Posterior cingulate gyrus (tissue), 11 donors: ENCODE data around the gene SAXO2.
A peak's percentile ranks its signal among the peaks of the same experiment; 100 is the strongest.
"Not testable (repeated sequence)": the region's sequence is repeated elsewhere in the genome, so short reads cannot be mapped to it uniquely, and the experiment has no call there.

ENCODE experiments used
- DNase-seq, 10 donors: peaks; one replicate each; pipeline versions ENCODE4 v3.0.0 to v3.0.0-alpha.2; 2020 to 2021; ENCODE audit warnings: mixed read lengths in 3 of 10
- intact Hi-C: fragments of 100-400 bp; cut with DNase I; formaldehyde crosslinking; loops from one replicate; pipeline ENCODE4 v1.15.1; 2023

SAXO2 gene

GRCh38 chr15:82284381-82284780, 21.8 kb downstream of the SAXO2 start:
- intact Hi-C loops, DNase-seq: not testable (repeated sequence)

GRCh38 chr15:82286475-82286874, 23.9 kb downstream of the SAXO2 start:
- intact Hi-C loops, DNase-seq: not testable (repeated sequence)

- intact Hi-C loops, DNase-seq: not testable (repeated sequence)
Observed at GRCh38 chr15:82288202-82288601, 25.6 kb downstream of the SAXO2 start.

GRCh38 chr15:82292271-82292670, 29.7 kb downstream of the SAXO2 start:
- DNase-seq: no peak

GRCh38 chr15:82294061-82294690, 31.6 kb downstream of the SAXO2 start:
- intact Hi-C loops: no loop called here

More at GRCh38 chr15:82292271-82292670, 29.7 kb downstream of the SAXO2 start:
- intact Hi-C loops: no loop called here

DNA sequence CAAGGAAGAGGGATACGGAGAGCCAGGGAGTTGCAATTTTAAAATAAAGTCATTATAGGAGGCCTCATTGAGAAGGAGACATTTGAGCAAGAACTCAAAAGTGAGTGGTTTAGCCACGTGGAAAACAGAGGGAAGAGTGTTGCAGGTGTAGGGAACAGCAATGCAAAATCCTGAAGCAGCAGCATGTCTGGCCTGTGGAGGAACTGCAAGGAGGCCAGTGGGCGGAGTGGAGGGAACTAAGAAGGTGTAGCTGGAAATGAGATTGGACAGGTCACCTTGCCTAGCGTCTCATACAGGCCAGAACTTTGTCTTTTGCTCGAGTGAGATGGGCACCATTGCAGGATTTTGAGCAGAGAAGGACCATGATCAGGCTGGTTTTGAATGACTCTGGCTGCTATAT, 34.9 kb downstream of the SAXO2 start:
- intact Hi-C loops: no loop called here
- DNase-seq: no peak

More at GRCh38 chr15:82294061-82294690, 31.6 kb downstream of the SAXO2 start:
- no peak for DNase-seq

- intact Hi-C loops: no loop called here
Observed at GRCh38 chr15:82298032-82298431, 35.4 kb downstream of the SAXO2 start.

DNA sequence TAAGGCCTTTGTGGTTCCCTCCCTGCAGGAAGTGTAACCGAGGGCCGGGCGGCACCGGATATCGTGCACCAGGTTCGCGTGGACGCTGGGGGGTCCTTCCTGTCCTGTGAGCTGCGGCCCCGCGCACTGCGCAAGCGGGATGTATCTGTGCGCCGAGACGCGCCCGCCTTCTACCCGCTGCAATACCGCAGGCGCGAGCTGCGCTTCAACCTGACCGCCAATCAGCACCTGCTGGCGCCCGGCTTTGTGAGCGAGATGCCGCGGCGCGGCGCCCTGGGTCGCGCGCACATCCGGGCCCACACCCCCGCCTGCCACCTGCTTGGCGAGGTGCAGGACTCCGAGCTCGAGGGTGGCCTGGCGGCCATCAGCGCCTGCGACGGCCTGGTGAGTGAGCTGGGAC, 35.9 kb downstream of the SAXO2 start:
- peak in 8 of 10 donors; percentile 27 to 93 (median 58) for DNase-seq
- intact Hi-C loops: no loop called here

More at GRCh38 chr15:82298032-82298431, 35.4 kb downstream of the SAXO2 start:
- DNase-seq: no peak

- intact Hi-C loops, DNase-seq: not testable (repeated sequence)
Observed at GRCh38 chr15:82299511-82299914, 36.9 kb downstream of the SAXO2 start.

DNA sequence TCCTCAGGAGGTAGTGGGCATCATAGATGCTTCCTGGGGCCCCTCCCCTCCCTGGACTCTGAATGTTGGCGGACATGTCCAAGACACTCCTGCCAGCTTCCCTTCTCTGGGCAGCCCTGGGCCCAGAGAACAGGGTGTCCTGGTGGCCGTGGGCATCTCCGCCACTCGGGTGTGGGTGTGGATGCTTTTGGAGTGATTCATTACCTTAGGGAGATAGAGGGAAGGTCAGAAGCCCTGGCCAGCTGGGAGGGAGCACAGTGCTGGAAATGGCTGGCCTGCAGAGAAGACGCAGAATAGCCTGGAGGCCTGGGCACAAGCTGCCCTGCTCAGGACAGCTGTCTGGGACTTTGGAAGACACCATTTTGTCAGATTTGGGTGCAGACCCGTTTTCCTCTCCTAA, 37.7 kb downstream of the SAXO2 start:
- intact Hi-C loops, DNase-seq: not testable (repeated sequence)

DNA sequence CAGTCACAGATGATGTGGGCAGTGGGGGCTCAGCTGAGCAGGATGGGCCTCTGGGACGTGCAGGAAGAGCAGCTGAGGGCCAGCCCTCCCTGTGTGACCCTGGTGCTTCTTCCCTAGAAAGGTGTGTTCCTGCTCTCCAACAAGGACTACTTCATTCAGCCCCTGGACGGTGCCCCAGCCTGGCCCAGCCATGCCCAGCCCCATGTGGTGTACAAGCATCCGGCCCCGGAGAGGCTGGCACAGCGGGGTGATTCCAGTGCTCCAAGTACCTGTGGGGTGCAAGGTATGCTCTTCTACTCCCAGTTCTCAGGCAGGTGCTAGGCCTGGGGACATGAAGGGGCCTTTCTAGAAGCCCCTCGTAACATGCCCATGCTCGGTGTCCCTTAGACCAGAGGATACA, 38.3 kb downstream of the SAXO2 start:
- DNase-seq: no peak
- intact Hi-C loops: no loop called here

DNA sequence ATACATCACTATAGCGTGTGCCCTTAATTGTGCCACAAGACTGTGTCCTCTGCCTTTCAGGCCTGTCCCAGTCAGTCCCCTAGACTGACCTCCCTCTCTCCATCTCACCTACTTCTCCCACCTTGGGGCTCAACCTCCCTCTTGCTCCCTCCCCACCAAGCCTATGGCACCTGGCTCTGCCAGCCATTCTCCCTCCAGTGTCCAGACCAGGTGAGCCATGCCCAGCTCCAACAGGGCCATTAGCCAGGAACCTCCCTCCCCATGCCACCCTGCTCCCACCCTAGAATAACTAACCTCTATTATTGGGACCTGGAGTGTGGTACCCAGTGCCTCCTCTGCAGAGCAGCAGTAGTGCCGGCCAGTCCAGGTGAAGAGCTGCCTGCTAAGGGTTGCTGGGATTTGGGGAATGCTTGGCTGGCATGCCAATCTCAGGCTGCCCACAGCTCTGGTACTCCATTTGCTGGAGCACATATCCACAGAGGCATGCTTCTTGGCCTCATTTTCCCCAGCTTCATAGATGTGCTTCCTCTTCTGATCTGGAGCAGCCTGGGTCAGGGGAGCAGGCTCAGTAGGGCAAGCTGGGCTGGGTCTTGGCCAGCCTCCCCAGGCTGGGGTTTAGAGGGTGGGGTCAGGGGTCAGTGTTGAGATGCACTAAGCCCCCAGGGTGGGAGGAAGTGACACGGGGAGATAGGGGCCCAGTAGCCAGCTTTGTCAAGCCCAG, 38.8 kb downstream of the SAXO2 start:
- DNase-seq: no peak
- intact Hi-C loops: no loop called here

GRCh38 chr15:82303956-82304777, 41.5 kb downstream of the SAXO2 start:
- no peak for DNase-seq
- intact Hi-C loops: no loop called here

DNA sequence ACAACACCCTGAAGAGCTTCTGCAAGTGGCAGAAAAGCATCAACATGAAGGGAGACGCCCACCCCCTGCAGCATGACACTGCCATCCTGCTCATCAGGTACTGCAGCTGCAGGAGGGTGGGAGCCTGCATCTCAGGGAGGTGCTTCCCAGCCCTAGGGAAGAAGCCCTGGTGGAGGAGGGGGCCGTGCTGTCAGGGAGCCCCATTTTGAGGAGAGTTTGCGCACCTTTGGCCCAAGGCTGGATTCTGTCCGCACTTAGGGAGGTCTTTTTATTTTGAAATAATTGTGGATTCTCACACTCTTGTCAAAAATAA, 42.1 kb downstream of the SAXO2 start:
- DNase-seq: peak in 1 of 10 donors; percentile 35
- intact Hi-C loops: no loop called here

GRCh38 chr15:82305621-82306048, 43.0 kb downstream of the SAXO2 start:
- DNase-seq: peak in 1 of 10 donors; percentile 48
- intact Hi-C loops: no loop called here

GRCh38 chr15:82306791-82307713, 44.4 kb downstream of the SAXO2 start:
- intact Hi-C loops: no loop called here
- peak in 1 of 10 donors; percentile 41 for DNase-seq

- DNase-seq: peak in 1 of 10 donors; percentile 8
- intact Hi-C loops: no loop called here
Observed at GRCh38 chr15:82307714-82308081, 45.1 kb downstream of the SAXO2 start.

DNA sequence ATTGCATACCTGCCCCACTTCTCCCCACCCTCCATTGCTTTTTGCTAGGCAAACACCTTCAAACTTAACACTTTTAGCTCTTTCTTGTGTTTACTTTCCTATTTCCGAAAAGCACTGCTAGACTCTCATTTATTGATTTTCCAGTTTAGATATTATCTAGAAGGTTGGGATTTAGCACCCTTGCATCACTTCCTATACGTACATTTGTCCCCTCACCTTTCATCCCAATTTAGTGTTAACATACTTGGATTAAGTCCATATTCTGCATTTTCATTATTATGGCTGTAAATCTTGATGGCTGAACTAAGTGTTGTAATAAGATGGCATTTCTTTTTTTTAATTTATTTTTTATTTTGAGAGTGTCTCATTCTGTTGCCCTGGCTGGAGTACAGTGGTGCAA, 47.2 kb downstream of the SAXO2 start:
- intact Hi-C loops: no loop called here
- no peak for DNase-seq

- peak in 1 of 10 donors; percentile 24 for DNase-seq
- intact Hi-C loops: not testable (repeated sequence)
Observed at GRCh38 chr15:82311321-82311720, 48.7 kb downstream of the SAXO2 start.
